WI38 (cell line): Measurements from ENCODE around the gene CD99L2.
A peak's percentile ranks its signal among the peaks of the same experiment; 100 is the strongest.

Experiments used
- H3K4me3 ChIP-seq: 2 replicates; pipeline ENCODE4 v1.5.1; 2011; ENCODE audit warnings: low read depth, mild to moderate bottlenecking, control low read depth, low read length
- CTCF ChIP-seq: IDR thresholded peaks from 2 replicates; pipeline ENCODE4 v1.5.1; 2012; ENCODE audit warnings: low read depth, mild to moderate bottlenecking, control low read depth, low read length

The CD99L2 gene

GRCh38 chrX:150906694-150907093 is 8.2 kb upstream of the CD99L2 start:
- TF ChIP-seq CTCF: no peak
- no peak overlapping the region for H3K4me3 ChIP-seq

GRCh38 chrX:150905293-150905692 is 6.8 kb upstream of the CD99L2 start:
- TF ChIP-seq CTCF: no peak
- H3K4me3 ChIP-seq: no peak overlapping the region

GRCh38 chrX:150903110-150903508 is 4.6 kb upstream of the CD99L2 start:
- TF ChIP-seq CTCF: no peak
- H3K4me3 ChIP-seq: no peak overlapping the region

GRCh38 chrX:150902434-150903109 is 4.1 kb upstream of the CD99L2 start:
- no peak for TF ChIP-seq CTCF
- no peak overlapping the region for H3K4me3 ChIP-seq

- no peak for TF ChIP-seq CTCF
- H3K4me3 ChIP-seq: peak overlapping the region; percentile 69
These were observed 806 bp upstream of the CD99L2 start for GRCh38 chrX:150899191-150899757.

GRCh38 chrX:150897421-150898320 is 797 bp downstream of the CD99L2 start:
- H3K4me3 ChIP-seq: peak overlapping the region; percentile 69
- TF ChIP-seq CTCF: no peak

- no peak for TF ChIP-seq CTCF
These were observed 1.8 kb downstream of the CD99L2 start for GRCh38 chrX:150896632-150897031.

More at GRCh38 chrX:150896632-150897031, 1.8 kb downstream of the CD99L2 start:
- no peak overlapping the region for H3K4me3 ChIP-seq
